ENCODE measurements around the gene AGR2.
"Not testable (repeated sequence)": the region's sequence is repeated elsewhere in the genome, so short reads cannot be mapped to it uniquely, and the experiment has no call there.

AGR2 gene

DNA sequence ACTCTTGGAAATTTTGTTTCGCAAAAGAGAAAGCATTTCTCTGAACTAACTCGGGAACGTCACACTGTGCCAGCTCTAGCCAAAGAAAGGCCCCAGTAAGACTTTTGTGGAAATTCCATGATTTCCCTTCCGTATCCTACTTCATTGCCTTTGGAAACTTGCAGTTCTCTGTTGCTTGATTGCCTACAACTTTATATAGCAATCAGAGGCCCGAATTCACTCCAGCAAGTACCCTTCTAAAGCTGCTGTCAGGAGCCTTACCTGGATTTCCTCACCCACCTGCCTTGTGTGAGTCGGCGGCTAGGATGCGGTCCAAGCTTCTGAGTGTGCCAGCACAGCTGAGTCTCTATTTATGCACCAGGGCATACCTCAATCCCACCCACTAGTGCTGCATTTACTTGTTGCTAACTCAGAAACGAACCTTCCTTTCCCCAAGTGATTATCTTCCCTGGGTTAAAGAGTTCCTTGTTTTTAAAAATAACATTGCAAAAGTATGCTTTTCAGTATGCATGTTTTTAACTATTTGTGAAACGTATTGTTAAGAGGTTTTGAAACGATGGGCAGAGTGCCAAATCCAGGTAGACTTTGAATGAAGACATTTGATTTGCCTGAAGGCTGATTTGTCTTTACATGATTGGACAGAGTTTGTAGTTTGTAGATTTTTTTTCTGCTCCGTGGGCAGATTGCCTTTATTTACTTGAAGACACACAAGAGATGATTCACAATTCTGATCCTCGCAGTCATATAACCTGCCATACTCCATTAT lies at the start of gene AGR2:
AGR2 (minus strand) TSS at position 326 of the 766 bp plus-strand sequence. CDS start 3,203 bp downstream, outside the sequence.
- H3K4me3 ChIP-seq (ENCODE audit: low read length) = peak within 1 kb of the TSS; percentile 14
- no peak within 1 kb of the TSS for H3K9ac ChIP-seq (ENCODE audit: low read length)
- H3K36me3 ChIP-seq (ENCODE audit: control insufficient read depth, insufficient read depth, low read length) = no peaks in the 10 kb centered on the region
- no peak within 1 kb of the TSS for H3K27ac ChIP-seq (ENCODE audit: low read depth, low read length)
- H3K27me3 ChIP-seq (ENCODE audit: control insufficient read depth, insufficient read depth, low read length) = no peaks in the 10 kb centered on the region
- H3K4me1 ChIP-seq (ENCODE audit: control insufficient read depth, insufficient read depth, low read length) = no peaks in the 10 kb centered on the region

- not testable (repeated sequence) for H3K36me3 ChIP-seq (ENCODE audit: control insufficient read depth, insufficient read depth, low read length); H3K27ac ChIP-seq (ENCODE audit: low read depth, low read length); H3K4me3 ChIP-seq (ENCODE audit: low read length); H3K4me1 ChIP-seq (ENCODE audit: control insufficient read depth, insufficient read depth, low read length); H3K27me3 ChIP-seq (ENCODE audit: control insufficient read depth, insufficient read depth, low read length); H3K9ac ChIP-seq (ENCODE audit: low read length)
Observed at GRCh38 chr7:16853189-16853588, 48.4 kb upstream of the AGR2 start.

DNA sequence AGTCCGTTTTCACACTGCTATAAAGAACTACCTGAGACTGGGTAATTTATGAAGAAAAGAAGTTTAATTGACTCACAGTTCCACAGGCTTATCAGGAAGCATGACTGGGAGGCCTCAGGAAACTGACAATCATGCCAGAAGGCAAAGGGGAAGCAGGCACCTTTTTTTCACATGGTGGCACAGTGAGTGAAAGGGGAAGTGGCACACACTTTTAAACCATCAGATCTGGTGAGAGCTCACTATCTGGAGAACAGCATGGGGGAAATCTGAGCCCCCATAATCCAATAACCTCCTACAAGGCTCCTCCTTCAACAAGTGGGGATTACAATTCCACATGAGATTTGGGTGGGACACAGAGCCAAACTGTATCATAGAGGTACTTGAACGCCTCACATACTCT lies 47.0 kb upstream of the AGR2 start:
- no peaks in the 10 kb centered on the region for H3K4me1 ChIP-seq (ENCODE audit: control insufficient read depth, insufficient read depth, low read length)
- H3K9ac ChIP-seq (ENCODE audit: low read length) = no peak overlapping the region
- no peak overlapping the region for H3K4me3 ChIP-seq (ENCODE audit: low read length)
- no peak overlapping the region for H3K27ac ChIP-seq (ENCODE audit: low read depth, low read length)
- no peaks in the 10 kb centered on the region for H3K27me3 ChIP-seq (ENCODE audit: control insufficient read depth, insufficient read depth, low read length)
- no peaks in the 10 kb centered on the region for H3K36me3 ChIP-seq (ENCODE audit: control insufficient read depth, insufficient read depth, low read length)

DNA sequence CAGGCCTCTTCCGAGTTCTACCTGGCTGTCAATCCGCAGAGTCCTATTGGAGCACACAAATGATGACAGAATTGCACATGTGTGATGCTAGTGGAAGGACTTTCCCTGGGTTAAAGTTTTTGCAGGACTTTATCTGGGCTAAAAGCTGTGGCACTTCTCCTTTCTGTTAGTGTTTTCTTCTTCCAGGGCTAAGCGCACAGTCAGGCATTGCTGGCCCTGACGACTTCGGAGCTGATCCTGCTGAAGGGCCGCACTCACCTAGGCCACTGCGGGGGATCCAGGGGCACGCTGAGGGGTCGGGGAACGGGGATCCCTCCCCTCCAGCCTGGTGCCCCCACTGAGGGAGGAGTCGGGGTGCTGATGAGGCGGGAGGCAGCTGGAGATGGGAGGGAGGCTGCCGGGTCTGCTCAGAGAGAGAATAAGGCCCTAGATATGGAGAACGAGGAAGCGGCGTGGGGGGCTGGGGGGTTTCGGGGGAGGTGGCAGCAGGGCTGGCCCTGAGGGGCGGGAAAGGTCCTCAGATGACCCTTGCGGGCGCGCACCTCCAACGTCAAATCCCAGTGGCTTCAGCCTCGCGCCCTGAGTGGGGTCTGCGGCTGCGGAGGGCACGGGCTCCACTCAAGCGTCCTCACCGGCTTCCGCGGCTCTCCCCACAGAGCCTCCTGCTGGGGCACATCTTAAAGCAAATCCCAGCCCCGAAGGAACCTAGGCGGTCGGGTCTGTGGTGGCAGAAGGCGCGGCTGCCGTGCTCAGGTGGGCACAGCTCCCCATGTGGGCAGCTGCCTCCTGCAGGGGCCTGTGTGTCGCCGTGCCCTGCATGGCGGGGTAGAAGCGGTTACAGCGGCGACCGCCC lies 46.0 kb upstream of the AGR2 start:
- Histone ChIP-seq H3K4me3 (ENCODE audit: low read length) (no peak overlapping the region), H3K27ac (ENCODE audit: low read depth, low read length) (no peak overlapping the region), H3K27me3 (ENCODE audit: control insufficient read depth, insufficient read depth, low read length) (no peaks in the 10 kb centered on the region), H3K9ac (ENCODE audit: low read length) (no peak overlapping the region), H3K36me3 (ENCODE audit: control insufficient read depth, insufficient read depth, low read length) (no peaks in the 10 kb centered on the region), H3K4me1 (ENCODE audit: control insufficient read depth, insufficient read depth, low read length) (no peaks in the 10 kb centered on the region)

GRCh38 chr7:16849296-16850148 lies 44.7 kb upstream of the AGR2 start:
- no peak overlapping the region for H3K4me3 ChIP-seq (ENCODE audit: low read length)
- H3K4me1 ChIP-seq (ENCODE audit: control insufficient read depth, insufficient read depth, low read length) = no peaks in the 10 kb centered on the region
- H3K27me3 ChIP-seq (ENCODE audit: control insufficient read depth, insufficient read depth, low read length) = no peaks in the 10 kb centered on the region

DNA sequence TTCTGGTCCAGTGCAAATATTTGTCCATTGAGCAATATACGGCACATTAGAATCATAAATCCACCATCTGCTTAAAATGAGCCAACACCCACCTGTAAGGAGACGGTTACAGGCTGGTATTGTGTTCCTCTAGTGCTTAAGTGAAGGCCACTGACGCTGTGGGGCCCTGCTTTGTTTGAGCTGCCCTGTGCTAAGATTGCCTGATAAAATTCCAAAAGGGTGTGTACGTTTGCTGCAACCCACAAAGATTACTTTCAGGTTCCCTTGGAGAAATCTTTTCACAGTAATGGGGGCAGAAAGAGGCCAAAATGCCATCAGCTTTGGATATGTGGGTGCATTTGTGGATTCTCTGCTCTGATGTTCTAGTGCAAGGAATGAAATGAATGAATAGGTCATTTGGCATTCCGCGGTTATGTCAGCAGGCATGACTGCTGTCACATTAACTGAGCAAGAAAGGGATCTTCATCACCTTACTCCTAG lies 42.6 kb upstream of the AGR2 start:
- Histone ChIP-seq H3K9ac (ENCODE audit: low read length) (no peak overlapping the region), H3K27me3 (ENCODE audit: control insufficient read depth, insufficient read depth, low read length) (no peaks in the 10 kb centered on the region), H3K4me3 (ENCODE audit: low read length) (no peak overlapping the region), H3K27ac (ENCODE audit: low read depth, low read length) (no peak overlapping the region), H3K4me1 (ENCODE audit: control insufficient read depth, insufficient read depth, low read length) (no peaks in the 10 kb centered on the region), H3K36me3 (ENCODE audit: control insufficient read depth, insufficient read depth, low read length) (no peaks in the 10 kb centered on the region)

More at GRCh38 chr7:16849296-16850148, 44.7 kb upstream of the AGR2 start:
- Histone ChIP-seq H3K27ac (ENCODE audit: low read depth, low read length) (no peak overlapping the region), H3K9ac (ENCODE audit: low read length) (no peak overlapping the region), H3K36me3 (ENCODE audit: control insufficient read depth, insufficient read depth, low read length) (no peaks in the 10 kb centered on the region)

- no peaks in the 10 kb centered on the region for H3K36me3 ChIP-seq (ENCODE audit: control insufficient read depth, insufficient read depth, low read length)
- no peak overlapping the region for H3K9ac ChIP-seq (ENCODE audit: low read length)
- H3K4me3 ChIP-seq (ENCODE audit: low read length) = no peak overlapping the region
- no peaks in the 10 kb centered on the region for H3K4me1 ChIP-seq (ENCODE audit: control insufficient read depth, insufficient read depth, low read length)
- no peak overlapping the region for H3K27ac ChIP-seq (ENCODE audit: low read depth, low read length)
- H3K27me3 ChIP-seq (ENCODE audit: control insufficient read depth, insufficient read depth, low read length) = no peaks in the 10 kb centered on the region
Observed at GRCh38 chr7:16846601-16847165, 41.9 kb upstream of the AGR2 start.

GRCh38 chr7:16845746-16846145 lies 40.9 kb upstream of the AGR2 start:
- no peaks in the 10 kb centered on the region for H3K36me3 ChIP-seq (ENCODE audit: control insufficient read depth, insufficient read depth, low read length)
- H3K4me3 ChIP-seq (ENCODE audit: low read length) = no peak overlapping the region
- H3K27me3 ChIP-seq (ENCODE audit: control insufficient read depth, insufficient read depth, low read length) = no peaks in the 10 kb centered on the region
- no peak overlapping the region for H3K9ac ChIP-seq (ENCODE audit: low read length)
- H3K27ac ChIP-seq (ENCODE audit: low read depth, low read length) = no peak overlapping the region
- no peaks in the 10 kb centered on the region for H3K4me1 ChIP-seq (ENCODE audit: control insufficient read depth, insufficient read depth, low read length)

GRCh38 chr7:16841681-16842080 lies 36.9 kb upstream of the AGR2 start:
- no peak overlapping the region for H3K27ac ChIP-seq (ENCODE audit: low read depth, low read length)
- no peaks in the 10 kb centered on the region for H3K4me1 ChIP-seq (ENCODE audit: control insufficient read depth, insufficient read depth, low read length)

GRCh38 chr7:16840094-16840493 lies 35.3 kb upstream of the AGR2 start:
- H3K27me3 ChIP-seq (ENCODE audit: control insufficient read depth, insufficient read depth, low read length) = no peaks in the 10 kb centered on the region
- H3K4me1 ChIP-seq (ENCODE audit: control insufficient read depth, insufficient read depth, low read length) = no peaks in the 10 kb centered on the region

More at GRCh38 chr7:16841681-16842080, 36.9 kb upstream of the AGR2 start:
- Histone ChIP-seq H3K27me3 (ENCODE audit: control insufficient read depth, insufficient read depth, low read length) (no peaks in the 10 kb centered on the region), H3K4me3 (ENCODE audit: low read length) (no peak overlapping the region), H3K36me3 (ENCODE audit: control insufficient read depth, insufficient read depth, low read length) (no peaks in the 10 kb centered on the region), H3K9ac (ENCODE audit: low read length) (no peak overlapping the region)

DNA sequence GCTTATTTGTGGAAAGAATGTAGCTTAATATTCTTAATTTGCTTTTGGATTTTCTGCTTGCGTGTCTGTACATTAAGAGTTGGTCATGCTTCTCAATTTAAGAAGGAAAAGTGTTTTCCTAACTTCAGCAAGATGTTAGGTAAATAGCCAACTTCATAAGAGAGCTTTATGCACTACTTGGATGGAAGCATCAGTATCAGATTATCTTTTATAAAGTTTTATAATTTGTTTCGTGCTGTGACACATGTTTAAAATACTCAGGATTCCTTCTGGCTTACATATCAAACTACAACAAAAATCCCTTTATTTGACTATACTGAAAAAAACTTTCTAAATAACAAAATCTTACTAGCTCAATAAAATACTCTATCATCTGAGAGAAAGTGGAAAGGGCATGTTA lies 34.8 kb upstream of the AGR2 start:
- H3K27ac ChIP-seq (ENCODE audit: low read depth, low read length) = no peak overlapping the region
- no peaks in the 10 kb centered on the region for H3K4me1 ChIP-seq (ENCODE audit: control insufficient read depth, insufficient read depth, low read length)
- H3K9ac ChIP-seq (ENCODE audit: low read length) = no peak overlapping the region
- no peaks in the 10 kb centered on the region for H3K36me3 ChIP-seq (ENCODE audit: control insufficient read depth, insufficient read depth, low read length)
- H3K27me3 ChIP-seq (ENCODE audit: control insufficient read depth, insufficient read depth, low read length) = no peaks in the 10 kb centered on the region
- no peak overlapping the region for H3K4me3 ChIP-seq (ENCODE audit: low read length)

More at GRCh38 chr7:16840094-16840493, 35.3 kb upstream of the AGR2 start:
- H3K27ac ChIP-seq (ENCODE audit: low read depth, low read length) = no peak overlapping the region
- no peaks in the 10 kb centered on the region for H3K36me3 ChIP-seq (ENCODE audit: control insufficient read depth, insufficient read depth, low read length)
- H3K9ac ChIP-seq (ENCODE audit: low read length) = no peak overlapping the region
- no peak overlapping the region for H3K4me3 ChIP-seq (ENCODE audit: low read length)

DNA sequence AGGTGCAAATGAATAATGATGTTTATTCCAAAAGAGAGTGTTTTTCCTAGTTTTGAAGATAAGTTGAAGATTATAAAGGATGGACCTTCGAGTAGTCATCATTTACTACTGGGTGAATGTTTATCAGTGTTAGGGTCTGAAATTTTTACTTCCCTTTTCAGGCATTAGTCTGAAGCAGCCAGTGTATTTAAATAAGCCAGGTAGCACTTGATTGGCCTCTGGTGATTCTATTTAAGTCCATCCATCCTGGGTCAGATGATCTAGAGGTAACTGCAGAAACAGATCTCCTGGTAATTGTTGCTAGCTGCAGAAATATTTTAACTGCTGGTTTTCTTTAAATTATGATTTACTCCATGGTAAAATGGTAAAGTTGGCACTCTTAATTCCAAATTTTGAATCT lies 34.1 kb upstream of the AGR2 start:
- Histone ChIP-seq H3K27ac (ENCODE audit: low read depth, low read length) (no peak overlapping the region), H3K4me3 (ENCODE audit: low read length) (no peak overlapping the region), H3K36me3 (ENCODE audit: control insufficient read depth, insufficient read depth, low read length) (no peaks in the 10 kb centered on the region), H3K4me1 (ENCODE audit: control insufficient read depth, insufficient read depth, low read length) (no peaks in the 10 kb centered on the region), H3K9ac (ENCODE audit: low read length) (no peak overlapping the region), H3K27me3 (ENCODE audit: control insufficient read depth, insufficient read depth, low read length) (no peaks in the 10 kb centered on the region)
